HL-60 (cell line): Measurements from ENCODE around the gene GALNT9.

Experiments used
- DNase-seq, 2 experiments: peaks; one replicate each; pipeline ENCODE4 v3.0.0-alpha.2; 2010 to 2020; ENCODE audit warnings: low read depth in 1 of 2, low spot score in 1 of 2
- H3K27ac ChIP-seq: fragments of 250-450 bp; sonication (Bioruptor Pico); replicated peaks from 2 replicates; pipeline ENCODE4 v1.5.1; 2020; ENCODE audit warnings: mild to moderate bottlenecking, moderate library complexity
- H3K27me3 ChIP-seq: fragments of 250-450 bp; sonication (Bioruptor Pico); 2 replicates; pipeline ENCODE4 v1.5.1; 2021; ENCODE audit warnings: mild to moderate bottlenecking, moderate library complexity; ENCODE audit not compliant: insufficient read depth, poor library complexity, severe bottlenecking
- H3K4me3 ChIP-seq: replicated peaks from 2 replicates; pipeline ENCODE4 v1.5.1; 2011; ENCODE audit warnings: mild to moderate bottlenecking, control low read depth, low read length; ENCODE audit not compliant: insufficient read depth
- CTCF ChIP-seq: IDR thresholded peaks from one replicate; pipeline ENCODE4 v1.5.1; 2011; ENCODE audit warnings: low read length, control low read depth, inconsistent platforms; ENCODE audit not compliant: insufficient read depth
- GABPA ChIP-seq: IDR thresholded peaks from 2 replicates; pipeline ENCODE4 v1.6.1; 2012; ENCODE audit warnings: low read depth
- POLR2AphosphoS5 ChIP-seq: IDR thresholded peaks from 2 replicates; pipeline ENCODE4 v1.6.1; 2012; ENCODE audit warnings: low read depth
- SPI1 ChIP-seq: IDR thresholded peaks from 2 replicates; pipeline ENCODE4 v1.6.1; 2012; ENCODE audit warnings: low read depth, mild to moderate bottlenecking, borderline replicate concordance
- TF ChIP-seq, protein P1 (sequence below): IDR thresholded peaks from 2 replicates; pipeline ENCODE4 v1.6.1; 2012; ENCODE audit warnings: low read depth; ENCODE audit not compliant: insufficient replicate concordance

Gene GALNT9

GRCh38 chr12:132228476-132229192 is 100.8 kb downstream of the GALNT9 start:
- no peak for TF ChIP-seq POLR2AphosphoS5
- no peak for TF ChIP-seq SPI1
- TF ChIP-seq GABPA: no peak
- TF ChIP-seq, protein P1, sequence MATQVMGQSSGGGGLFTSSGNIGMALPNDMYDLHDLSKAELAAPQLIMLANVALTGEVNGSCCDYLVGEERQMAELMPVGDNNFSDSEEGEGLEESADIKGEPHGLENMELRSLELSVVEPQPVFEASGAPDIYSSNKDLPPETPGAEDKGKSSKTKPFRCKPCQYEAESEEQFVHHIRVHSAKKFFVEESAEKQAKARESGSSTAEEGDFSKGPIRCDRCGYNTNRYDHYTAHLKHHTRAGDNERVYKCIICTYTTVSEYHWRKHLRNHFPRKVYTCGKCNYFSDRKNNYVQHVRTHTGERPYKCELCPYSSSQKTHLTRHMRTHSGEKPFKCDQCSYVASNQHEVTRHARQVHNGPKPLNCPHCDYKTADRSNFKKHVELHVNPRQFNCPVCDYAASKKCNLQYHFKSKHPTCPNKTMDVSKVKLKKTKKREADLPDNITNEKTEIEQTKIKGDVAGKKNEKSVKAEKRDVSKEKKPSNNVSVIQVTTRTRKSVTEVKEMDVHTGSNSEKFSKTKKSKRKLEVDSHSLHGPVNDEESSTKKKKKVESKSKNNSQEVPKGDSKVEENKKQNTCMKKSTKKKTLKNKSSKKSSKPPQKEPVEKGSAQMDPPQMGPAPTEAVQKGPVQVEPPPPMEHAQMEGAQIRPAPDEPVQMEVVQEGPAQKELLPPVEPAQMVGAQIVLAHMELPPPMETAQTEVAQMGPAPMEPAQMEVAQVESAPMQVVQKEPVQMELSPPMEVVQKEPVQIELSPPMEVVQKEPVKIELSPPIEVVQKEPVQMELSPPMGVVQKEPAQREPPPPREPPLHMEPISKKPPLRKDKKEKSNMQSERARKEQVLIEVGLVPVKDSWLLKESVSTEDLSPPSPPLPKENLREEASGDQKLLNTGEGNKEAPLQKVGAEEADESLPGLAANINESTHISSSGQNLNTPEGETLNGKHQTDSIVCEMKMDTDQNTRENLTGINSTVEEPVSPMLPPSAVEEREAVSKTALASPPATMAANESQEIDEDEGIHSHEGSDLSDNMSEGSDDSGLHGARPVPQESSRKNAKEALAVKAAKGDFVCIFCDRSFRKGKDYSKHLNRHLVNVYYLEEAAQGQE: no peak
- TF ChIP-seq CTCF: no peak
- no peak for DNase-seq
- no peak overlapping the region for H3K27ac ChIP-seq

DNA sequence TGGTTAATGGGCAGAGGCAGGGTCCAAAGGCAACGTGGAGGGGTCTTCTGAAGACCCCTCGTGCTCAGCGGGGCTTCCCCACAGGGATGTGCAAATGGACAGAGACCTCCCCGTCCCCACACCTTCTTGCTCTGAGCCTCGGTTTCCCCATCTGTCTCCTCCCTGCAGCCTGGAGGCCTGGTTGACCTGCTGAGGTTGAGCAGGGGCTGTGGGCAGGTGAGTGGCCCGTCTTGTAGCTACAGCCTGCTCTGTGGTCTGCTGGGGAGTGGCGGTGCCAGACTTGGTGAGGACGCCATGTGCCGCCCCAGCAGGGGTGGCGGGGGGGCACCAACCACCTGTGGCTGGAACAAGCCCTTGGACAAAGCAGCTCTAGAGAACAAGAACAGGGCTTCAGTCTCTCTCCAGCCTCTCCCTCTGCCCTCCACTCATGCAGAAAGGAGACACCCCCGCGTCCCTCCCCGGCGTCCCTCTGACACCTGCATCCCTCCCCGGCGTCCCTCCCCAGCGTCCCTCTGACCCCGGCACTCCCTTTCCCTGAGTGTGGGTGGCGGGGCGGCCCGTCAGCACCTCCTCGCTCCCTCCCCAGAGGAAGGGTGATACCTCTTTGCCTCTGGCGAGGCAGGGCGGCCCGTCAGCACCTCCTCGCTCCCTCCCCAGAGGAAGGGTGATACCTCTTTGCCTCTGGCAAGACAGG is 101.5 kb downstream of the GALNT9 start:
- Histone ChIP-seq H3K27me3 (no peaks in the 10 kb centered on the region), H3K4me3 (no peak overlapping the region), H3K27ac (no peak overlapping the region)
- DNase-seq: no peak
- TF ChIP-seq SPI1: no peak
- TF ChIP-seq POLR2AphosphoS5: no peak
- no peak for TF ChIP-seq CTCF
- TF ChIP-seq, protein P1: no peak
- no peak for TF ChIP-seq GABPA

More at GRCh38 chr12:132228476-132229192, 100.8 kb downstream of the GALNT9 start:
- no peak overlapping the region for H3K4me3 ChIP-seq
- no peaks in the 10 kb centered on the region for H3K27me3 ChIP-seq

DNA sequence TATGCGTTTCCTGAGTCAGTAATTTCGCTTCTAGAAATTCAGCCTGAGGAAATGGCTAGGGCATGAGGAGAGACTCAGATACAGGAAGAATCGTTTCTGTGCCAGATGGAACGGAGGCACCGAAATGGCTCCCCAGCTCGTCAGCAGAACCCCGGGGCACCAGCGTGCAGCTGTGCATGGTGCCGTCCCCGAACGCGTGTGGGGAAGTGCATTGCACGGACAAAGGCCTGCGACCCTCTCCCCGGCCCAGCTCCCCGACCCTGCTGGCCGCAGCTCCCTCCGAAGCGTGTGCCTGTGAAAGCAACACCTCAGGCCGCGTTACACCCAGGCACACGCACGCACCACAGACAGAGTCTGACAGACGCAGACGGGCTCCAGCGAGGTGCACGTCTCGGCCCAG is 102.3 kb downstream of the GALNT9 start:
- no peak for DNase-seq
- H3K27me3 ChIP-seq: no peaks in the 10 kb centered on the region
- H3K27ac ChIP-seq: no peak overlapping the region
- TF ChIP-seq GABPA (no peak), SPI1 (no peak), CTCF (no peak), POLR2AphosphoS5 (no peak)
- TF ChIP-seq, protein P1: no peak
- H3K4me3 ChIP-seq: no peak overlapping the region
